HepG2 (cell line): ENCODE results near the gene GALP. TPM values are rescaled to one million over a fixed set of nuclear protein-coding genes. Genes with fewer than 3 reads are reported as not detected.

Experiments used
- FOXC1 ChIP-seq: sonication (generic); formaldehyde crosslinking; IDR thresholded peaks from 2 replicates; pipeline ENCODE4 v1.8.0; 2022; ENCODE audit warnings: mild to moderate bottlenecking, missing genetic modification reagents, borderline replicate concordance
- ISL2 ChIP-seq: sonication (generic); formaldehyde crosslinking; IDR thresholded peaks from 2 replicates; pipeline ENCODE4 v1.5.0; 2020; ENCODE audit warnings: missing genetic modification reagents
- KDM5B ChIP-seq: sonication (generic); formaldehyde crosslinking; IDR thresholded peaks from 2 replicates; pipeline ENCODE4 v1.4.0; 2020; ENCODE audit warnings: missing genetic modification reagents, mild to moderate bottlenecking, borderline replicate concordance
- KMT2A ChIP-seq: sonication (generic); formaldehyde crosslinking; IDR thresholded peaks from 2 replicates; pipeline ENCODE4 v1.4.0; 2020; ENCODE audit warnings: missing genetic modification reagents
- MIER3 ChIP-seq: IDR thresholded peaks from 2 replicates; pipeline ENCODE4 v1.6.1; 2016; ENCODE audit warnings: missing compliant biosample characterization, borderline replicate concordance
- NCOA2 ChIP-seq: sonication (generic); formaldehyde crosslinking; IDR thresholded peaks from 2 replicates; pipeline ENCODE4 v1.8.0; 2022; ENCODE audit warnings: inconsistent platforms
- PHF21A ChIP-seq: sonication (generic); formaldehyde crosslinking; IDR thresholded peaks from 2 replicates; pipeline ENCODE4 v1.5.0; 2020; ENCODE audit warnings: mild to moderate bottlenecking, missing genetic modification reagents
- TBL1XR1 ChIP-seq: fragments of 150-350 bp; IDR thresholded peaks from 2 replicates; pipeline ENCODE4 v1.6.1; 2014; ENCODE audit warnings: borderline replicate concordance, low read length; ENCODE audit not compliant: partially characterized antibody
- TBX2 ChIP-seq: sonication (generic); formaldehyde crosslinking; IDR thresholded peaks from 2 replicates; pipeline ENCODE4 v1.5.0; 2020; ENCODE audit warnings: missing genetic modification reagents, mild to moderate bottlenecking, borderline replicate concordance
- ZMAT3 ChIP-seq: sonication (generic); formaldehyde crosslinking; conservative IDR thresholded peaks from 2 replicates; pipeline ENCODE4 v1.7.0; 2021; ENCODE audit warnings: missing genetic modification reagents
- ZNF484 ChIP-seq: sonication (generic); formaldehyde crosslinking; IDR thresholded peaks from 2 replicates; pipeline ENCODE4 v1.5.1; 2020; ENCODE audit warnings: mild to moderate bottlenecking, low read depth, missing genetic modification reagents, borderline replicate concordance
- ZNF557 ChIP-seq: sonication (generic); formaldehyde crosslinking; IDR thresholded peaks from 2 replicates; pipeline ENCODE4 v1.4.0; 2020; ENCODE audit warnings: missing genetic modification reagents
- ZNF841 ChIP-seq: sonication (generic); formaldehyde crosslinking; IDR thresholded peaks from 2 replicates; pipeline ENCODE4 v1.8.1; 2023; ENCODE audit warnings: missing genetic modification reagents, borderline replicate concordance
- ZNF883 ChIP-seq: sonication (generic); formaldehyde crosslinking; IDR thresholded peaks from 2 replicates; pipeline ENCODE4 v1.5.1; 2020; ENCODE audit warnings: mild to moderate bottlenecking, missing genetic modification reagents; ENCODE audit errors: not compliant biosample characterization
- ZNF891 ChIP-seq: sonication (generic); formaldehyde crosslinking; IDR thresholded peaks from 2 replicates; pipeline ENCODE4 v1.5.0; 2020; ENCODE audit warnings: mild to moderate bottlenecking, missing genetic modification reagents
- polyA plus RNA-seq, 8 experiments: library from polyadenylated mRNA; depleted of rRNA in 3 of 8; stranded (reverse) in 7 of 8; unstranded in 1 of 8; fragments of >200 nt; fragmentation: Illumina TruSeq in 4 of 8; extraction: Trizol in 4 of 8; gene quantifications; 2 replicates each; pipeline versions ENCODE4 v1.2.1 to v1.2.3, GENCODE V29; 2011 to 2016; ENCODE audit warnings: low read depth in 4 of 8, missing spikeins in 1 of 8, mixed read lengths in 1 of 8; ENCODE audit not compliant: insufficient read depth in 1 of 8
- total RNA-seq, 5 experiments: library from RNA; depleted of rRNA; stranded (reverse); fragments of >200 nt; fragmentation: Illumina TruSeq; extraction: Trizol; gene quantifications; 2 replicates each; pipeline ENCODE4 v1.2.3, GENCODE V29; 2016; ENCODE audit warnings: low read depth in 1 of 5
- TF ChIP-seq, protein P1 (sequence below): sonication (generic); formaldehyde crosslinking; IDR thresholded peaks from 2 replicates; pipeline ENCODE4 v1.4.0; 2020; ENCODE audit warnings: missing genetic modification reagents
- TF ChIP-seq, protein P2 (sequence below): sonication (generic); formaldehyde crosslinking; IDR thresholded peaks from 2 replicates; pipeline ENCODE4 v1.4.0; 2020; ENCODE audit warnings: missing genetic modification reagents, borderline replicate concordance
- TF ChIP-seq, protein P3 (sequence below): sonication (generic); formaldehyde crosslinking; IDR thresholded peaks from 2 replicates; pipeline ENCODE4 v1.4.0; 2020; ENCODE audit warnings: mild to moderate bottlenecking, missing genetic modification reagents, borderline replicate concordance
- TF ChIP-seq, protein P4 (sequence below): sonication (generic); formaldehyde crosslinking; conservative IDR thresholded peaks from 2 replicates; pipeline ENCODE4 v1.5.0; 2020; ENCODE audit warnings: missing genetic modification reagents

The GALP gene
- total and polyA plus RNA-seq, 2 of the 13 experiments (the other 11 are each of a cell fraction or from before 2014, with no cell fraction given): not detected

DNA sequence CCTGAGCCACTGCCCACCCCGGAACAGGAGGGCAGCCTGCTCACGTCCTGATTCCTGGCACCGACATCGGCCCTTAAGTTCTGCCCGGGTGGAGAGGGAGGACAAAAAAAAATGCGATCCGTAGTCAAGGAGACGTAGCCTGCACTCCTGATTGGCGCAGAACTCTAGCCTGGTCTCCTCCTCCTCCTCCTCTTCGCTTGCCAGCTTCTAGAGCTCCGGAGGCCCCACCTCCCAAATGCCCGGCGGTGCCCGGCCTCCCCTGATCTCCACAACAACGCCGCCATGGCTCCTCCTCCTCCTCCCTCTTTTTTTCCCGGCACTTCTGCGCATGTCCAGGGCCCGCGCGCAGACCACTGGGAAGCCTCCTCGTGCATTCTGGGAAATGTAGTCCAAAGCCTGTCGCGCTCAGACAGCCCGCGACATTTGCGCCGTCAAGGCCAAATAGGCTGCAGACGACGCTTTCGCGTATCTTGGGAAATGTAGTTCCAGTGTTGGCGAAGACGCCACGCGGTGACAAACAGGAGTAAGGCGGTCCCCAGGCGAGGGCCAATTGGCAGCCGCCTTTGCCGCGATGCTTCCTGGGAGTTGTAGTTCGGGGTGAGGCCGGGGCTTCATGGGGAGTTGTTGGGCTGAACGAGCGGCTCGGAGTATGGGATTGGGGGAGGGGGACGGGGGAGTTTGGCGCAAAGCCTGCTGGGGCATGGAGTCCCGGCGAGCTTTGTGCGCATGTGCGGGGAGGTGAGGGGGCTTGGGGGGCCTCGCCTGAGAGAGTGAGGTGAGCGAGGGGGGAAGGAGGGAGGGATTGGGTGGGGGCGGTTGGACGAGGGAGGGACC lies 35.0 kb upstream of the GALP start, which contains the start of gene ZNF444 (continued):
- TF ChIP-seq, protein P1, sequence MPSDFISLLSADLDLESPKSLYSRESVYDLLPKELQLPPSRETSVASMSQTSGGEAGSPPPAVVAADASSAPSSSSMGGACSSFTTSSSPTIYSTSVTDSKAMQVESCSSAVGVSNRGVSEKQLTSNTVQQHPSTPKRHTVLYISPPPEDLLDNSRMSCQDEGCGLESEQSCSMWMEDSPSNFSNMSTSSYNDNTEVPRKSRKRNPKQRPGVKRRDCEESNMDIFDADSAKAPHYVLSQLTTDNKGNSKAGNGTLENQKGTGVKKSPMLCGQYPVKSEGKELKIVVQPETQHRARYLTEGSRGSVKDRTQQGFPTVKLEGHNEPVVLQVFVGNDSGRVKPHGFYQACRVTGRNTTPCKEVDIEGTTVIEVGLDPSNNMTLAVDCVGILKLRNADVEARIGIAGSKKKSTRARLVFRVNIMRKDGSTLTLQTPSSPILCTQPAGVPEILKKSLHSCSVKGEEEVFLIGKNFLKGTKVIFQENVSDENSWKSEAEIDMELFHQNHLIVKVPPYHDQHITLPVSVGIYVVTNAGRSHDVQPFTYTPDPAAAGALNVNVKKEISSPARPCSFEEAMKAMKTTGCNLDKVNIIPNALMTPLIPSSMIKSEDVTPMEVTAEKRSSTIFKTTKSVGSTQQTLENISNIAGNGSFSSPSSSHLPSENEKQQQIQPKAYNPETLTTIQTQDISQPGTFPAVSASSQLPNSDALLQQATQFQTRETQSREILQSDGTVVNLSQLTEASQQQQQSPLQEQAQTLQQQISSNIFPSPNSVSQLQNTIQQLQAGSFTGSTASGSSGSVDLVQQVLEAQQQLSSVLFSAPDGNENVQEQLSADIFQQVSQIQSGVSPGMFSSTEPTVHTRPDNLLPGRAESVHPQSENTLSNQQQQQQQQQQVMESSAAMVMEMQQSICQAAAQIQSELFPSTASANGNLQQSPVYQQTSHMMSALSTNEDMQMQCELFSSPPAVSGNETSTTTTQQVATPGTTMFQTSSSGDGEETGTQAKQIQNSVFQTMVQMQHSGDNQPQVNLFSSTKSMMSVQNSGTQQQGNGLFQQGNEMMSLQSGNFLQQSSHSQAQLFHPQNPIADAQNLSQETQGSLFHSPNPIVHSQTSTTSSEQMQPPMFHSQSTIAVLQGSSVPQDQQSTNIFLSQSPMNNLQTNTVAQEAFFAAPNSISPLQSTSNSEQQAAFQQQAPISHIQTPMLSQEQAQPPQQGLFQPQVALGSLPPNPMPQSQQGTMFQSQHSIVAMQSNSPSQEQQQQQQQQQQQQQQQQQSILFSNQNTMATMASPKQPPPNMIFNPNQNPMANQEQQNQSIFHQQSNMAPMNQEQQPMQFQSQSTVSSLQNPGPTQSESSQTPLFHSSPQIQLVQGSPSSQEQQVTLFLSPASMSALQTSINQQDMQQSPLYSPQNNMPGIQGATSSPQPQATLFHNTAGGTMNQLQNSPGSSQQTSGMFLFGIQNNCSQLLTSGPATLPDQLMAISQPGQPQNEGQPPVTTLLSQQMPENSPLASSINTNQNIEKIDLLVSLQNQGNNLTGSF (CRISPR knock-in tag): no peak
- TF ChIP-seq ZNF891 (no peak), FOXC1 (CRISPR knock-in tag) (peak; percentile 51; the same call in 1 of the 2 replicates), ZNF841 (CRISPR knock-in tag) (no peak), KMT2A (peak; percentile 65; the same call in 1 of the 2 replicates), PHF21A (CRISPR knock-in tag) (peak; percentile 62; the same call in 1 of the 2 replicates), KDM5B (peak; percentile 45; the same call in 1 of the 2 replicates), ZNF557 (CRISPR knock-in tag) (no peak), MIER3 (CRISPR knock-in tag) (peak; percentile 61; the same call in 1 of the 2 replicates), ZMAT3 (0 out of 2 replicates have a peak, but pooled peaks have one; percentile 36), ZNF883 (no peak), ZNF484 (CRISPR knock-in tag) (no peak), ISL2 (CRISPR knock-in tag) (0 out of 2 replicates have a peak, but pooled peaks have one; percentile 41), TBX2 (CRISPR knock-in tag) (peak; percentile 67), TBL1XR1 (peak; percentile 65), NCOA2 (CRISPR knock-in tag) (no peak)
- TF ChIP-seq, protein P2, sequence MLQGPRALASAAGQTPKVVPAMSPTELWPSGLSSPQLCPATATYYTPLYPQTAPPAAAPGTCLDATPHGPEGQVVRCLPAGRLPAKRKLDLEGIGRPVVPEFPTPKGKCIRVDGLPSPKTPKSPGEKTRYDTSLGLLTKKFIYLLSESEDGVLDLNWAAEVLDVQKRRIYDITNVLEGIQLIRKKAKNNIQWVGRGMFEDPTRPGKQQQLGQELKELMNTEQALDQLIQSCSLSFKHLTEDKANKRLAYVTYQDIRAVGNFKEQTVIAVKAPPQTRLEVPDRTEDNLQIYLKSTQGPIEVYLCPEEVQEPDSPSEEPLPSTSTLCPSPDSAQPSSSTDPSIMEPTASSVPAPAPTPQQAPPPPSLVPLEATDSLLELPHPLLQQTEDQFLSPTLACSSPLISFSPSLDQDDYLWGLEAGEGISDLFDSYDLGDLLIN: peak; percentile 37; the same call in 1 of the 2 replicates
- TF ChIP-seq, protein P3, sequence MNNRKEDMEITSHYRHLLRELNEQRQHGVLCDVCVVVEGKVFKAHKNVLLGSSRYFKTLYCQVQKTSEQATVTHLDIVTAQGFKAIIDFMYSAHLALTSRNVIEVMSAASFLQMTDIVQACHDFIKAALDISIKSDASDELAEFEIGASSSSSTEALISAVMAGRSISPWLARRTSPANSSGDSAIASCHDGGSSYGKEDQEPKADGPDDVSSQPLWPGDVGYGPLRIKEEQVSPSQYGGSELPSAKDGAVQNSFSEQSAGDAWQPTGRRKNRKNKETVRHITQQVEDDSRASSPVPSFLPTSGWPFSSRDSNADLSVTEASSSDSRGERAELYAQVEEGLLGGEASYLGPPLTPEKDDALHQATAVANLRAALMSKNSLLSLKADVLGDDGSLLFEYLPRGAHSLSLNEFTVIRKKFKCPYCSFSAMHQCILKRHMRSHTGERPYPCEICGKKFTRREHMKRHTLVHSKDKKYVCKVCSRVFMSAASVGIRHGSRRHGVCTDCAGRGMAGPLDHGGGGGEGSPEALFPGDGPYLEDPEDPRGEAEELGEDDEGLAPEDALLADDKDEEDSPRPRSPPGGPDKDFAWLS: no peak
- TF ChIP-seq, protein P4, sequence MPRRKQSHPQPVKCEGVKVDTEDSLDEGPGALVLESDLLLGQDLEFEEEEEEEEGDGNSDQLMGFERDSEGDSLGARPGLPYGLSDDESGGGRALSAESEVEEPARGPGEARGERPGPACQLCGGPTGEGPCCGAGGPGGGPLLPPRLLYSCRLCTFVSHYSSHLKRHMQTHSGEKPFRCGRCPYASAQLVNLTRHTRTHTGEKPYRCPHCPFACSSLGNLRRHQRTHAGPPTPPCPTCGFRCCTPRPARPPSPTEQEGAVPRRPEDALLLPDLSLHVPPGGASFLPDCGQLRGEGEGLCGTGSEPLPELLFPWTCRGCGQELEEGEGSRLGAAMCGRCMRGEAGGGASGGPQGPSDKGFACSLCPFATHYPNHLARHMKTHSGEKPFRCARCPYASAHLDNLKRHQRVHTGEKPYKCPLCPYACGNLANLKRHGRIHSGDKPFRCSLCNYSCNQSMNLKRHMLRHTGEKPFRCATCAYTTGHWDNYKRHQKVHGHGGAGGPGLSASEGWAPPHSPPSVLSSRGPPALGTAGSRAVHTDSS: peak; percentile 81; the same call in 1 of the 2 replicates
